GM23338 (cell line): ENCODE data around the gene DPF1. TPM values are rescaled to one million over a fixed set of nuclear protein-coding genes. Genes with fewer than 3 reads are reported as not detected.

Source experiments
- CREB1 ChIP-seq: fragments of 250-450 bp; sonication (Bioruptor Pico); IDR thresholded peaks from 2 replicates; pipeline ENCODE4 v1.5.0; 2020; ENCODE audit warnings: low read depth, mild to moderate bottlenecking, moderate library complexity
- CTCF ChIP-seq, 2 experiments: fragments of 200-600 bp in 1 of 2; sonication (generic) in 1 of 2; conservative IDR thresholded peaks; 2 replicates each; pipeline versions ENCODE4 v1.5.1 to v1.6.1; 2016 to 2017; ENCODE audit warnings: antibody characterized with exemption in 2 of 2, low read depth in 2 of 2, mild to moderate bottlenecking in 2 of 2, moderate library complexity in 1 of 2
- ETS1 ChIP-seq: IDR thresholded peaks from 2 replicates; pipeline ENCODE4 v1.6.1; 2016; ENCODE audit warnings: antibody characterized with exemption
- EZH2 ChIP-seq: fragments of 200-600 bp; sonication (generic); IDR thresholded peaks from one replicate; pipeline ENCODE4 v1.8.0; 2017; ENCODE audit warnings: antibody characterized with exemption, mild to moderate bottlenecking, low read depth; ENCODE audit not compliant: unreplicated experiment
- EZH2phosphoT487 ChIP-seq: fragments of 200-600 bp; sonication (generic); IDR thresholded peaks from one replicate; pipeline ENCODE4 v1.8.1; 2018; ENCODE audit warnings: antibody characterized with exemption; ENCODE audit not compliant: unreplicated experiment
- JUNB ChIP-seq: IDR thresholded peaks from one replicate; pipeline ENCODE4 v1.6.1; 2016; ENCODE audit warnings: antibody characterized with exemption; ENCODE audit not compliant: unreplicated experiment
- NANOG ChIP-seq: IDR thresholded peaks from 2 replicates; pipeline ENCODE4 v1.6.1; 2016; ENCODE audit warnings: antibody characterized with exemption, borderline replicate concordance
- POLR2AphosphoS5 ChIP-seq: IDR thresholded peaks from 2 replicates; pipeline ENCODE4 v1.6.1; 2016; ENCODE audit warnings: antibody characterized with exemption, low read depth
- REST ChIP-seq: IDR thresholded peaks from one replicate; pipeline ENCODE4 v1.6.1; 2018; ENCODE audit warnings: antibody characterized with exemption; ENCODE audit not compliant: unreplicated experiment
- ZNF114 ChIP-seq: fragments of 250-450 bp; sonication (Bioruptor Pico); IDR thresholded peaks from 2 replicates; pipeline ENCODE4 v1.5.0; 2020; ENCODE audit warnings: mild to moderate bottlenecking, moderate library complexity
- ZNF462 ChIP-seq: fragments of 250-450 bp; sonication (Bioruptor Pico); IDR thresholded peaks from 2 replicates; pipeline ENCODE4 v1.5.0; 2020; ENCODE audit warnings: mild to moderate bottlenecking, moderate library complexity
- polyA plus RNA-seq: library from polyadenylated mRNA; unstranded; fragments of >200 nt; fragmentation: Nextera tagmentation; extraction: Ambion mirVana; gene quantifications from 2 replicates; pipeline ENCODE4 v1.2.1, GENCODE V29; 2016
- total RNA-seq: library from RNA; depleted of rRNA; stranded (reverse); fragments of >200 nt; shearing (Covaris generic); gene quantifications from 2 replicates; pipeline ENCODE4 v1.2.3, GENCODE V29; 2014

The DPF1 gene
- total and polyA plus RNA-seq, 2 experiments from 2014 or later = 8.3 to 11.7 TPM

- no peak for TF ChIP-seq ZNF462 (CRISPR knock-in tag)
- TF ChIP-seq ZNF114 (CRISPR knock-in tag) = no peak
- TF ChIP-seq POLR2AphosphoS5 = no peak
- TF ChIP-seq REST = no peak
- no peak for TF ChIP-seq CREB1 (CRISPR knock-in tag)
- TF ChIP-seq CTCF (conservative IDR thresholded peaks at IDR 0.05; ENCODE audit: low read depth in 2 of 2) = no peak
- TF ChIP-seq ETS1 = no peak
- no peak for TF ChIP-seq NANOG
- TF ChIP-seq JUNB = no peak
- no peak for TF ChIP-seq EZH2phosphoT487
- no peak for TF ChIP-seq EZH2
These were observed 4.0 kb upstream of the DPF1 start (continued) for GRCh38 chr19:38228005-38228377.
